GM12878 (cell line): ENCODE data around the gene UNC45A. TPM values are rescaled to one million over a fixed set of nuclear protein-coding genes. Genes with fewer than 3 reads are reported as not detected.
A peak's percentile ranks its signal among the peaks of the same experiment; 100 is the strongest.

Experiments
- ATAC-seq: fragments of 200-7000 bp; cut with Tn5 transposase; 3 replicates; pipeline ENCODE4 v1.9.1; 2020; ENCODE audit warnings: mild to moderate bottlenecking, moderate library complexity
- BruUV-seq: library from RNA; stranded (reverse); fragments of 400-500 nt; replicated peaks from 2 replicates; lab custom pipeline; 2021; lab: Mats Ljungman, UMichigan
- CTCF ChIA-PET: fragments of 300-600 bp; sonication (Branson Sonifier 250); formaldehyde crosslinking; extraction: SDS; loops from one replicate; lab custom pipeline; 2021; ENCODE audit warnings: inconsistent platforms; lab: Yijun Ruan, JAX
- POLR2A ChIA-PET: fragments of 350-600 bp; formaldehyde crosslinking; extraction: SDS; loops from one replicate; lab custom pipeline; 2021; ENCODE audit warnings: inconsistent platforms; lab: Charles Lee
- RAD21 ChIA-PET: fragments of 300-600 bp; sonication (Branson Sonifier 250); formaldehyde crosslinking; loops from one replicate; lab custom pipeline; 2023; ENCODE audit warnings: antibody characterized with exemption; ENCODE audit not compliant: unreplicated experiment; lab: Charles Lee
- SMC1A ChIA-PET: fragments of 300-600 bp; sonication (Branson Sonifier 250); formaldehyde crosslinking; loops from one replicate; lab custom pipeline; 2023; ENCODE audit not compliant: unreplicated experiment, uncharacterized antibody; lab: Charles Lee
- DNase-seq: peaks from one replicate; pipeline ENCODE4 v3.0.0-alpha.2; 2011; ENCODE audit warnings: low read depth, low spot score
- FAIRE-seq: peaks from 3 replicates; lab custom pipeline; 2011; peaks lifted over from hg19 to GRCh38; lab: Jason Lieb, UNC
- H2AFZ ChIP-seq: 2 replicates; pipeline ENCODE4 v1.6.0; 2011; ENCODE audit warnings: low read depth, low read length, control low read depth; ENCODE audit not compliant: control insufficient read depth
- H3K27ac ChIP-seq: 2 replicates; pipeline ENCODE4 v1.5.1; 2011; ENCODE audit warnings: control low read depth; ENCODE audit not compliant: control insufficient read depth, insufficient read depth
- H3K27me3 ChIP-seq, 2 experiments: replicated peaks in 1 of 2; 2 replicates each; pipeline versions ENCODE4 v1.6.0 to v1.6.1; 2011; ENCODE audit warnings: low read length in 1 of 2; ENCODE audit not compliant: control insufficient read depth in 2 of 2, insufficient read depth in 2 of 2
- H3K36me3 ChIP-seq, 2 experiments: 2 replicates each; pipeline ENCODE4 v1.5.1; 2011; ENCODE audit warnings: low read length in 1 of 2; ENCODE audit not compliant: control insufficient read depth in 2 of 2, insufficient read depth in 2 of 2
- H3K4me1 ChIP-seq: 2 replicates; pipeline ENCODE4 v1.6.1; 2011; ENCODE audit warnings: mild to moderate bottlenecking, low read length, moderate library complexity, mixed read lengths; ENCODE audit not compliant: control insufficient read depth, insufficient read depth
- H3K4me2 ChIP-seq: 2 replicates; pipeline ENCODE4 v1.6.0; 2011; ENCODE audit warnings: control low read depth; ENCODE audit not compliant: control insufficient read depth, insufficient read depth
- H3K4me3 ChIP-seq: fragments of 200-600 bp; sonication (generic); 2 replicates; pipeline ENCODE4 v1.5.1; 2016
- H3K79me2 ChIP-seq: 2 replicates; pipeline ENCODE4 v1.6.0; 2011; ENCODE audit warnings: low read length; ENCODE audit not compliant: control insufficient read depth, insufficient read depth
- H3K9ac ChIP-seq: 2 replicates; pipeline ENCODE4 v1.8.0; 2011; ENCODE audit warnings: low read length, control low read depth, mixed read lengths; ENCODE audit not compliant: control insufficient read depth, insufficient read depth
- H3K9me3 ChIP-seq: replicated peaks from 3 replicates; pipeline ENCODE4 v1.5.1; 2011; ENCODE audit warnings: mild to moderate bottlenecking, low read length; ENCODE audit not compliant: control insufficient read depth, insufficient read depth
- H4K20me1 ChIP-seq: 2 replicates; pipeline ENCODE4 v1.6.0; 2011; ENCODE audit not compliant: control insufficient read depth, insufficient read depth
- POLR2A ChIP-seq: IDR thresholded peaks from 2 replicates; pipeline ENCODE4 v1.6.1; 2011; ENCODE audit warnings: low read depth, mild to moderate bottlenecking, low read length
- TCF12 ChIP-seq: IDR thresholded peaks from 2 replicates; pipeline ENCODE4 v1.6.1; 2011; ENCODE audit warnings: low read depth, mild to moderate bottlenecking, low read length
- WRNIP1 ChIP-seq: IDR thresholded peaks from 2 replicates; pipeline ENCODE4 v1.6.1; 2011; ENCODE audit warnings: low read depth, low read length, improper control_type of control experiment, borderline replicate concordance
- WGBS: methylation state at CpG from one replicate; pipeline ENCODE4 v1.1.6; 2016; ENCODE audit warnings: low lambda C conversion rate; ENCODE audit not compliant: insufficient replicate concordance, insufficient coverage; ENCODE audit errors: missing lambda C conversion rate; 5-methylcytosine and 5-hydroxymethylcytosine counted together
- in situ Hi-C: fragments of 300-500 bp; cut with MboI; formaldehyde crosslinking; loops from 9 replicates; pipeline ENCODE4 v1.14.3; 2018; ENCODE audit warnings: mixed read lengths
- intact Hi-C: fragments of 100-400 bp; cut with micrococcal nuclease; formaldehyde crosslinking; loops from one replicate; pipeline ENCODE4 v1.14.2; 2022; ENCODE audit not compliant: unreplicated experiment
- polyA plus RNA-seq, 11 experiments: library from polyadenylated mRNA; depleted of rRNA in 4 of 11; unstranded in 6 of 11; stranded (reverse) in 5 of 11; fragments of >200 nt; fragmentation: Nextera tagmentation in 4 of 11; fragmentation: Illumina TruSeq in 1 of 11; extraction: Ambion mirVana in 4 of 11; extraction: Trizol in 1 of 11; gene quantifications; 1 replicate in 1 of 11; 2 replicates in 10 of 11; pipeline versions ENCODE4 v1.2.1 to v1.2.3, GENCODE V29; 2011 to 2016; ENCODE audit warnings: inconsistent platforms in 2 of 11, missing spikeins in 2 of 11, low read depth in 1 of 11
- total RNA-seq, 4 experiments: library from RNA; depleted of rRNA in 3 of 4; stranded (reverse); fragments of >200 nt in 3 of 4; fragmentation: Illumina TruSeq in 1 of 4; extraction: Trizol in 1 of 4; gene quantifications; 2 replicates each; pipeline versions ENCODE4 v1.2.1 to v1.2.3, GENCODE V29; 2013 to 2021

Gene UNC45A
- total and polyA plus RNA-seq, 10 of the 15 experiments (the other 5 are each of a cell fraction or from before 2014, with no cell fraction given): 10.3 to 57.8 (median 40.5) TPM

DNA sequence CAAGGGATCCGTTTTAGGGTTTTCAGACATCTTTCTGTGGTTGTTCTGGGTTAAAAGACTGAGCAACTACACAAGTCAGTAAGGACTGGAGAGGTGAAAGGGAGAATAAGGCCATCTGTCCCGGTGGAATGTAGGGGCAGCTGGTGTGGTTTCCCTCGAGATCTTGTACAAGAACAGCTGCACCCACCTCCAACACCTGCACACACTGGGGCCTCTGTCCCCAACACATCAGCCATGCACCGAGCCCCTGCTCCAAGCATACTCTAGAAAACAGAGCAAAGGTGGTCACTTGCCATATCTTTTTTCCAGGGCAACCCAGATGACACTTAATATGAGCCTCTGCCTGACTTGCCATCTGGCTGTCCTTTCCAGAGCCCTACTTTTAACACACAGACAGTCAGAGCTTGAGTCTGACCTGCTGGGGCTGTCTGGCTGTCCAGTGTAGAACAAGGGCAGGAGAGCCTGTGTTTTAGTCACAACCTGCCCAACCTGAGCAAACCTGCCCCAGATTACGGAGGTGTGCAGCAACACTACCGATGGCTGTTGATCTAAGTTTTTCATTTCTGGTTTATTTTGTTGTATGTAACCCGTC, 19.8 kb upstream of the UNC45A start:
- ATAC-seq (no peak), FAIRE-seq (no peak), DNase-seq (no peak)
- in situ Hi-C loops (no loop called here), intact Hi-C loops (no loop called here)
- Histone ChIP-seq H3K4me3 (no peak overlapping the region), H4K20me1 (no peaks in the 10 kb centered on the region), H3K36me3 (peaks cover 29 to 57% of the 10 kb centered on the region in 2 experiments), H3K27me3 (no peaks in the 10 kb centered on the region), H3K9me3 (no peaks in the 10 kb centered on the region), H2AFZ (no peak overlapping the region), H3K27ac (no peak overlapping the region), H3K4me2 (no peak overlapping the region), H3K4me1 (no peaks in the 10 kb centered on the region), H3K79me2 (no peaks in the 10 kb centered on the region), H3K9ac (no peak overlapping the region)
- RAD21 ChIA-PET: no interaction called here
- POLR2A ChIA-PET: interaction anchor here (0.6 kb wide), 1 partner anchor 12 kb away, joined by 5 read pairs; no protein-coding TSS in a partner anchor
- SMC1A ChIA-PET: interaction anchor here (1.8 kb wide), 1 partner anchor 11 kb away, joined by 4 read pairs; no protein-coding TSS in a partner anchor
- CTCF ChIA-PET: no interaction called here
- WGBS: 62% methylated on average over 7 of the region's 7 CpGs
- TF ChIP-seq TCF12 (0 out of 2 replicates have a peak, but pooled peaks have one; percentile 25), WRNIP1 (no peak)
- no TSS peak for BruUV-seq

DNA sequence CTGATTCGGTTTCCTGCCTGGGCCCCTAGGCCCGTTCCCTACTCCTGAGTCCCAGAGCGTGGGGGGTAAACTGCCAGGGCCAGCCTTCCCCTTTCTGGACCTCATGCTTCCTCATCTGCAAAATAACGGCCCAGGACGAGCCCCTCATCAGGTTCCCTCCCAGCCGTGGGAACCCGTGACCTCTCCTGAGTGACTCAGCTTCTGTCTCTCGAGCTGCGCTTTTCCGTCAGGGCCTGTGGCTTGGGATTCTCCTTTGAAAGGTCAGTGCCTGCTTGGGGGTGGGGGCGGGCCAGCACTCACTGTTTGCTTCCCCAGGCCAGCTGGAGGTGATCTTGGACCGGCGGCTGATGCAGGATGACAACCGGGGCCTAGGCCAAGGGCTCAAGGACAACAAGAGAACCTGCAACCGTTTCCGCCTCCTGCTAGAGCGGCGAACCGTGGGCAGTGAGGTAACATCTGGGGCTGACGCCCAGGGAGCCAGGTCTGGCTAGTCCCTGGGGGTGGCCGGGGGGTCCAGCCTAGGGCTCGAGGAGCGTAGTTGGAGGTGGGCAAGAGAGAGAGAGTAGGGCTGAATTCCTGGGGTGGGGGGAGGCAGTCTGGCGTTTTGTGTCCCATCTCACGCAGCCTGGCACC, 19.2 kb upstream of the UNC45A start:
- Histone ChIP-seq H3K27me3 (no peaks in the 10 kb centered on the region), H3K9me3 (no peaks in the 10 kb centered on the region), H3K4me2 (no peak overlapping the region), H3K9ac (no peak overlapping the region), H3K4me3 (no peak overlapping the region), H3K79me2 (no peaks in the 10 kb centered on the region), H2AFZ (no peak overlapping the region), H3K36me3 (peaks cover 33 to 54% of the 10 kb centered on the region in 2 experiments), H3K27ac (no peak overlapping the region), H3K4me1 (no peaks in the 10 kb centered on the region), H4K20me1 (no peaks in the 10 kb centered on the region)
- WGBS: 90% methylated on average over 25 of the region's 25 CpGs
- ChIA-PET RAD21 (no interaction called here), POLR2A (interaction anchor here (0.6 kb wide), 1 partner anchor 12 kb away, joined by 5 read pairs; no protein-coding TSS in a partner anchor), CTCF (no interaction called here), SMC1A (interaction anchor here (1.8 kb wide), 1 partner anchor 12 kb away, joined by 4 read pairs; no protein-coding TSS in a partner anchor)
- ATAC-seq (no peak), DNase-seq (no peak), FAIRE-seq (no peak)
- TF ChIP-seq POLR2A (peak; percentile 13; the same call in 1 of the 2 replicates), TCF12 (no peak)
- intact Hi-C loops (no loop called here), in situ Hi-C loops (no loop called here)
- BruUV-seq: no TSS peak
